ENCODE results near the gene EDAR. TPM values are rescaled to one million over a fixed set of nuclear protein-coding genes. Genes with fewer than 3 reads are reported as not detected.

Gene EDAR
- total and polyA plus RNA-seq, 10 of the 15 experiments (the other 5 are each of a cell fraction or from before 2014, with no cell fraction given) = 0.04 TPM; not detected in 9

- ChIA-PET SMC1A (ENCODE audit: uncharacterized antibody, unreplicated experiment) (interaction anchor here (0.9 to 1.5 kb wide), 6 partner anchors 10 to 52 kb away, joined by 4 to 7 read pairs (median 6); no protein-coding TSS in a partner anchor), POLR2A (no interaction called here), RAD21 (ENCODE audit: unreplicated experiment) (interaction anchor here (0.7 to 1.7 kb wide), 3 partner anchors 13 to 117 kb away, joined by 4 to 7 read pairs (median 4); no protein-coding TSS in a partner anchor), CTCF (interaction anchor here (0.9 to 1.0 kb wide), 2 partner anchors 15 to 104 kb away, joined by 4 to 5 read pairs; no protein-coding TSS in a partner anchor)
- FAIRE-seq (no peak), ATAC-seq (0 out of 3 replicates have a peak, but pooled peaks have one; percentile 8), DNase-seq (ENCODE audit: low read depth, low spot score) (no peak)
- in situ Hi-C loops (cut with MboI) = no loop called here
- Histone ChIP-seq H3K27me3 (replicated peaks in 1 of 2; ENCODE audit: control insufficient read depth in 2 of 2, insufficient read depth in 2 of 2, low read length in 1 of 2) (no peaks in the 10 kb centered on the region), H4K20me1 (ENCODE audit: control insufficient read depth, insufficient read depth) (no peaks in the 10 kb centered on the region), H2AFZ (ENCODE audit: control insufficient read depth, low read depth, low read length) (peak overlapping the region; percentile 84), H3K9me3 (replicated peaks; ENCODE audit: control insufficient read depth, insufficient read depth, low read length) (no peaks in the 10 kb centered on the region; the same call in 1 of the 3 replicates), H3K79me2 (ENCODE audit: control insufficient read depth, insufficient read depth, low read length) (no peaks in the 10 kb centered on the region), H3K4me2 (ENCODE audit: control insufficient read depth, insufficient read depth) (peak overlapping the region; percentile 38), H3K36me3 (ENCODE audit: control insufficient read depth in 2 of 2, insufficient read depth in 2 of 2, low read length in 1 of 2) (no peaks in the 10 kb centered on the region), H3K4me1 (ENCODE audit: control insufficient read depth, insufficient read depth, low read length) (peaks cover 6% of the 10 kb centered on the region), H3K4me3 (peak overlapping the region; percentile 78), H3K9ac (ENCODE audit: control insufficient read depth, insufficient read depth, low read length) (no peak overlapping the region), H3K27ac (ENCODE audit: control insufficient read depth, insufficient read depth) (no peak overlapping the region)
- no TSS peak for BruUV-seq (replicated peaks)
- TF ChIP-seq POLR2A (IDR thresholded peaks at IDR 0.05; ENCODE audit: low read depth, low read length) (no peak), NFIC (IDR thresholded peaks at IDR 0.05; ENCODE audit: low read depth, low read length) (no peak), MXI1 (IDR thresholded peaks at IDR 0.05; ENCODE audit: low read depth, low read length) (no peak), ATF3 (IDR thresholded peaks at IDR 0.05; ENCODE audit: borderline replicate concordance, extremely low read depth, low read depth, low read length) (no peak), ZNF274 (IDR thresholded peaks at IDR 0.05; ENCODE audit: insufficient read depth, insufficient read length) (no peak), NFXL1 (IDR thresholded peaks at IDR 0.05; ENCODE audit: borderline replicate concordance) (no peak), ZSCAN29 (IDR thresholded peaks at IDR 0.05) (no peak), RELA (IDR thresholded peaks at IDR 0.05; ENCODE audit: borderline replicate concordance, partially characterized antibody) (no peak), ZNF217 (IDR thresholded peaks at IDR 0.05) (no peak), MEF2B (IDR thresholded peaks at IDR 0.05; ENCODE audit: partially characterized antibody, poor library complexity, severe bottlenecking) (no peak), SREBF2 (IDR thresholded peaks at IDR 0.05; ENCODE audit: low read length) (no peak), SMAD1 (IDR thresholded peaks at IDR 0.05; ENCODE audit: low read depth, partially characterized antibody) (no peak)
- 54% methylated on average over 9 of the region's 9 CpGs for WGBS (ENCODE audit: insufficient coverage, insufficient replicate concordance, low lambda C conversion rate, missing lambda C conversion rate)
- intact Hi-C loops (cut with micrococcal nuclease; ENCODE audit: unreplicated experiment) = no loop called here
Observed at GRCh38 chr2:109032229-109032820, 43.3 kb upstream of the EDAR start.
